GM18502 (cell line): ENCODE data around the gene CELA3B.
"Not testable (repeated sequence)": the region's sequence is repeated elsewhere in the genome, so short reads cannot be mapped to it uniquely, and the experiment has no call there.

Experiments
- ATAC-seq: cut with Tn5 transposase; IDR thresholded peaks from one replicate; pipeline ENCODE4 v1.9.1; 2021; ENCODE audit warnings: mild to moderate bottlenecking; ENCODE audit not compliant: unreplicated experiment, poor library complexity

The CELA3B gene

DNA sequence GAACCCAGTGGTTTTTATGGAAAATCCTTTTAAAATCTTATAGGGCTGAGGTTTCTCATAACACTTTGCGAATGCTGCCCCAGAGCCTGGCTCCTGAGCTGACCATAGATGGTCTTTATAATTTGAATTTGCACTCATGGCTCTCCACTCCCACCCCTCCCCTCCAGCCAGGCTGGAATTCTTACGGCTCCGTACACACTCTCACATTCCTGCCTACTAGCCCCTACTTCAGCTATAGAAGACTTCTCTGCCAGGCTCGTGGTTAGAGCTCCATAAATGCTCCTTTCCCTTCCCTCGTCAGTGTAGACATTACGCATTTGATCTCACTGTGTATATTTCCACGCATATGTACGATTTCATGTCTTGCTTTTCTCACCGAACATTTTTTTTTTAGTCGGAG, 34.4 kb upstream of the CELA3B start:
- ATAC-seq, result no peak

GRCh38 chr1:21942959-21943640, 33.7 kb upstream of the CELA3B start:
- not testable (repeated sequence) for ATAC-seq

DNA sequence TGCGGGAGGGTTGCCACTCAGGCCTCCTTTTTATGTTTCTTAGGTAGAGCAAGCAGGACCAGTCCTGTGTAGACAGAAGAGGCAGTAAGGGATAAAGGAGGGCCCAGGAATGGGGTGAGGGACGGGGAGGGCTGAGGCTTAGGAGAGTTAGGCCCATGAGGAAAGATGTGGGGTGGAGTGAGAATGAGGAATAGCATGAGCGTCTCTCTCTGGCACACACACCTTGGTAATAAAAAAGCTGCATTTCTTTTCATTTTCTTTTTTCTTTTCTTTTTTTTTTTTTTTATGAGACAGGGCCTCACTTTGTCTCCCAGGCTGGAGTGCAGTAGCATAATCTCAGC, 32.1 kb upstream of the CELA3B start:
- no peak for ATAC-seq

- ATAC-seq, result no peak
Observed at GRCh38 chr1:21946836-21947587, 29.8 kb upstream of the CELA3B start.

DNA sequence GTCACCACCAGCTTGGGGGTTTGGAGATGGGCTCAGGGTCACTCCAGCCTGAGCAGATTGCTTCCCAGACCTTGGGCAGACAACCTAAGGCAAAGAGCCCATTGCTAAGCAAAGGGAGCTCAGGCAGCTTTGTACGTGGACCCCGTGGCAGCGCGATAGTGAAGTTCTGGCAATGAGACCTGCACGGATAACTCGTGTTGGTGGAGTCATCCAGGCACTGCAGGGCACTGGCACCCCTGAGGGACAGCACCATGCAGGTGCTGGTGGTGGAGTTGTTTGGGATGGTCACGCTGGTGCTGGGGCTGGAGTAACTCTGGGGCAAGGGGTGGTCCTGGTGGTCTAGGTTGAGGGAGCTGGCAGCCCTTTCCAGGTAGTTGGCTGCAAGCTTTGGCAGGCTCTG, 26.1 kb upstream of the CELA3B start:
- ATAC-seq, result no peak

DNA sequence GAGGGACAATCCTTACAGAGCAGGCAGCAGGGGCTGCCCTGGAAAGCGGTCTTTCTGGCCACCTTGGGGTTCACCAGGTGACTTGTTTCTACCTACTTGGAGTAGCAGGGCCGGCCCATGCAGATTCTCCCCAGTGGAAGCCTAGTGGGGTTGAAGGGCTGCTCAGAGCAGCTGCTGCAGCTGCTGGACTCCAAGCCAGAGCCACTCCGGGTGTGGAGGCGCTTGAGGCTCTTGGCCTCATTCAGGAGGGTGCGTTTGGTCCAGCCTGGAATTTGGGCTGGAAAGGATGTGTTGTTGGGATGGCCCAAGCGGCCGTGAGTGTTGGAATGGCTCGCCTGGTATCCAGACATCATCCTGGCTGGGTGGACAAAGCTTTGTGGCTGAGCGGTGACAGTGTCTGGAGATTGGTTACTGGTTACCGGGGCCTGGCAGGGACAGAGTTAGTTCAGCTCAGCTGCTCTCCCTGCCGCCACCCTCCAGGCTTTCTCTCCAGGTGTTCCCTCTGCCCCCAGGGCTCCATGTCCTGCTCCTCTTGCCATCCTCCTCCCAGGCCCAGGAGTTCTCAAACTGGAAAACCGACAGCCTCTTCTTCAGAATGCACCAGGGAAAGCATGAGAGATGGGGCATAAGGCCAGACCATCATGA, 25.5 kb upstream of the CELA3B start:
- ATAC-seq, result no peak

- no peak for ATAC-seq
Observed at GRCh38 chr1:21952786-21953520, 23.9 kb upstream of the CELA3B start.

- no peak for ATAC-seq
Observed at GRCh38 chr1:21955058-21955457, 21.8 kb upstream of the CELA3B start.

DNA sequence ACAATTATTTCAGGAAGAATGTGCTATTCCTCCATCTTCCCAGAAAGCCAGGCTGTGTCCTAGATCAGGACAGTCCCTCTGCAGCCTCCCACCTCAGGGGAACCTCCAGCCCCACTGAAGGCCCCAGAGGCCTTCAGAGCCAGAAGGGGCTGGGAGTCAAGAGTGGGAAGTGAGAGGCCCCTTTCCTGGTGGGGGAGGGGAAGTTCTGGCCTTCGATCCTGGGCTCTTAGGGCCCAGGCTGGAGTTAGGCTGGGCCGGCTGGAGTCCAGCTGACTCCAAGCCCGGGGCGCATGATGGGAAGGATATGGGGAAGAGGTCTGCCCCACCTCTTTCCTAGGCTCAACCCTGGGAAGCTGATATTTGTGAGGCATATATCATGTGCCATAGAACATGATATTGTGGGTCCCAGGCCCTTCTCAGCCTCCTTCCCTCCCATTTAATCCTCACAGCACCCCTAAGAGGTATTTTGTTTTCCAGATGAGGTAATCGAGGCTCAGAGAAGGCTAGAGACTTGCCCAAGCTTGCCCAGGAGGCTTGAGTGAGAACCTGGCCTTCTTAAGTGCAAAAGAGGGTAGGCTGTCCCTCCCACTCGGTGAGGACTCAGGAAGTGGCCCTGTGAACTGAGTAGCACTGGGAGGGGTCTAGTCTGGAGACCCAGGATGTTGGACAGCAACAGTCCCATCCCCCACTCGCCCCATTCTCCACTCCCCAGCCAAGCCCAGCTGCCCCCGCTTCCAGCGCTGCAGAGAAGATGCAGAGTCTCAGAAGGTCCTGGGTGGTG, 21.1 kb upstream of the CELA3B start:
- ATAC-seq, result no peak

DNA sequence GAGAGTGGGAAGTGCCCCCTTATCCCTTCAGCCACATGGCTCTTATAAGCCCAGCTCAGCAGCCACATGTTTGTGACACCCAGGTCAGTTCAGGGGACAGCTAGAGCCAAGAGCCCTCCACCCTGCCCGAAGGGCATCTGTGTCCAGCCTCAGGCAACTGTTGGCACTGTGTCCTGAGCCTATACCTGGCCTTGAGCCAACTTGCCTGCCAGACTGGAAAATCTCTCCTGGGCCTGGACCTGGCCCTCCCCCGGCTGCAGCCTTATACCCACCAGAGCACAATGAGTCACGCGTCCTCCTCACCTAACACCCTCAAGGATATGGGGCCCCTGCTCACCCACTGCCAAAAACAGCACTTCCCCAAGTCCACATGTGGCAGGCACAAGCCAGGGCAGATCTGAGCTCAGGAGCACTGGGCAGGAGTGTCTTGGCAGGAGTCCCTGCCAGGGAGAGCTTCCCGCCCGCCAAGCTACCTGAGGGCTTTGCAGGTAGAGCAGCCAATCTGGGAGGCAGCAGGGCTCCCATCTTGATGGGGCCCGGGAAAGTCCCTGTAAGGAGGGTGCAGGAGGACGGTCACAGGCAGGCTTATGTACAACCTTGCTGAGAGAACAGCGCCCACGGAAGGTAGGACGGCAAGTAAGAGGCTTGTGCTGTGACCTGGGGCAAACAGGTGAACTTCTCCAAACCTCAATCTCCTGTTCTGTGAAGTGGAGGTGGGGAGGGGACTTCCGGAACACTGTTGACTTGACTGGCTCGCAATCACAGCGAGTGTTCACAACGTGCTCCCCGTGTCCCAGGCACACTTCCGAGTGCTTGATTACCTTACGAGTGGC, 19.9 kb upstream of the CELA3B start:
- ATAC-seq, result no peak

- no peak for ATAC-seq
Observed at GRCh38 chr1:21961337-21961736, 15.5 kb upstream of the CELA3B start.

DNA sequence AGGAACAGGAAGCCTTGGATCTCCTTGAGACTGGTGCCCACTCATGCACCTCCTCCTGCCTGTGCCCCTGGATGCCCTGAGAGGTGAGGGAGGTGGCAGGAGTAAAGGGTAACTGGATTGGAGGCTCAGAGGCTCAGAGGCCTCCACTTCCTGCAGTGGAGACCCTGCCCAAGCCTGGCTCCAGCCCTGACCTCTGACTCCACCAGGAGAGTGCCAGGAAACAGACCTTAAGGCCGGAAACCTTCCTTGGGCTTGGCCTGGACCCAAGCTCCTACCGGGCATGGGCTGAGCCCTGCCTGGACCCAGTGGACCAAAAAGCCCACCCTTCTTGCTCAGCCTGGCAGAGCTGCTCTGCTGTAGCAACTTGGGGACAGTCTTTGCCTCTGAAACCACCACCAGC, 15.0 kb upstream of the CELA3B start:
- no peak for ATAC-seq

DNA sequence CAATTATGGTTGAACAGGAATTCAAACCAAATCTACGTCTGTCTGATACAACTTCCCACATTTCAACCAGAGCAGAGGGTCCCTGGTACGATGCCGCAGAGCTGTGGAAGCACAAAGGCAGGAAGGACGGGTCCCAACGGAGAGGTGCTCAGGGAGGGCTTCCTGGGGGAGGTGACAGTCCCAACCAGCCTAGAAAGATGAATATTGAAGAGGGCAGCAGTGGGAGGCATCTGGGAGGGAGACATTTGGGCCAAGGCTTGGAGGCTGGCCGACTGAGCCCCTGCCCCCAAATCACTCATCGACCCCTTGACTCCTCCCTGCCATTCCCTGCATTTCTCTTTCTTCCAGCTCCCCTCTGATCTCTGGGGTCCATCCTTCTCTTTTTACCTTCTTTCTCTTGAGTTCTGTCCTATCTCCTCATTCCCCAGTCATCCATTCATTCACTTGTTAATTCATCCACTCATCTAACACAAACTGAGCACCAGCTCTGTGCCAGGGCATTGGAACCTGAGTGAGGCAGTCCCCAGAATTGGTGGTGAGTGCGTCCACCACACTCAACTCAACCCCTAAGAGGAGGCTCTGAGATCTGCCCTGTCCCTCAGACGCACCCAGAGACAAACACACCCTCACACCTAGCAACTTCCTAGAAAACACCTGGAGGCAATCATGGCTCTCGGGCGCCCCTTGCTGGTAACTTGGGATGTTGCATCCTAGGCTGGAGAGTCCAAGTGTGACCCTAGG, 13.2 kb upstream of the CELA3B start:
- ATAC-seq, result no peak

GRCh38 chr1:21966247-21967000, 10.4 kb upstream of the CELA3B start:
- ATAC-seq, result no peak

GRCh38 chr1:21967216-21967615, 9.6 kb upstream of the CELA3B start:
- ATAC-seq, result not testable (repeated sequence)

DNA sequence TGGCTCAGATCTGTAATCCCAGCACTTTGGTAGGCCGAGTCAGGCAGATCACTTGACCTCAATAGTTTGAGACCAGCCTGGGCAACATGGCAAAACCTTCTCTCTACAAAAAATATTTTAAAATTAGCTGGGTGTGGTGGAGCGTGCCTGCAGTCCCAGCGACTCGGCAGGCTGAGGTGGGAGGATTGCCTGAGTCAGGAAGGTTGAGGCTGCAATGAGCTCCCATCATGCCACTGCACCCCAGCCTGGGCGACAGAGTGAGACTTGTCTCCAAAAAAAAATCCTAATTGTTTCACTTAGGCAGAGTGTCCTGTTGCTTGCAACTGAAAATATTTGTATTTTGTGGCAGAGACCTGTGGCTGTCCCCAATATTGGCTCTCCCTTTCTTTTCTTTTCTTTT, 7.8 kb upstream of the CELA3B start:
- not testable (repeated sequence) for ATAC-seq

GRCh38 chr1:21970523-21970922, 6.3 kb upstream of the CELA3B start:
- not testable (repeated sequence) for ATAC-seq

DNA sequence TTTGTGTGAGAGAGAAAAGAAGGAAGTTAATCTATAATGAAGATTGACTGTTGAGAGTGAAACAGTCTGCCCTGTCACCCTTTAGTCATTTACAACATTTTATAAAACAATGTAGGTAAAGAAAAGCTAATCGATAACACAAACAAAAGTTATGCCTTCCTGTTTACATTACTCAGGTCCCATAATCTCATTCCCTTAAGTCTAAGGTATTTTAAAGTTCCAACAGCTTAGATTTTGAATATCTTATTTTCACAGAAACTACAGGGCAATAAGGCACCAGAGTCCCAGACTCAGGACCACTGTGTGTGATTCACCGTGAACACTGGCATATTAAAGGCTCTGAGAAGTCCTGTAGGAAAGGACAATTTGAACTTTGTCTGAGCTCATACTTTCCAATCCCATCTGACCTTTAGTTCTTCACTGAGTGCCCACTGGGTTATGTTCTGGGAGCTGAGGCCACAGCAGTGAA, 3.8 kb upstream of the CELA3B start:
- ATAC-seq, result not testable (repeated sequence)
